Subcutaneous preadipocyte (primary cell): ENCODE data around the gene CCND1. TPM values are rescaled to one million over a fixed set of nuclear protein-coding genes. Genes with fewer than 3 reads are reported as not detected.

Experiments
- total RNA-seq: library from RNA; depleted of rRNA; stranded (reverse); fragments of >200 nt; gene quantifications from 2 replicates; pipeline ENCODE4 v1.2.3, GENCODE V29; 2012

The CCND1 gene
- 308 and 327 TPM in 2 replicates for total RNA-seq

GRCh38 chr11:69640995-69641581, at the start of gene CCND1:
Gene CCND1, plus strand, starts transcription at chr11:69641156. Its CDS starts 158 bp downstream, at chr11:69641314.

GRCh38 chr11:69674886-69675714, 34.1 kb downstream of the CCND1 start, which contains the start of gene LTO1:
Gene LTO1, minus strand, starts transcription at chr11:69675353. Its CDS starts 114 bp downstream, at chr11:69675239.

Other genes with a start within 250 kb of the CCND1 start
- not detected in 2 replicates for gene LINC01488, start 159.5 kb upstream of the CCND1 start, total RNA-seq
- gene LTO1, start 34.2 kb downstream of the CCND1 start, total RNA-seq = 21.7 and 22.3 TPM in 2 replicates
- gene FGF19, start 62.9 kb downstream of the CCND1 start, total RNA-seq = not detected in 2 replicates
- gene FGF4, start 134.2 kb downstream of the CCND1 start, total RNA-seq = not detected in 2 replicates
- not detected in 2 replicates for gene FGF3, start 178.3 kb downstream of the CCND1 start, total RNA-seq